Loucy (cell line): ENCODE measurements around the gene NDUFAB1.

Experiments used
- H2AFZ ChIP-seq: fragments of 200-600 bp; sonication (generic); 2 replicates; pipeline ENCODE4 v1.6.0; 2016; ENCODE audit warnings: antibody characterized with exemption, mild to moderate bottlenecking, low read length, moderate library complexity
- H3F3A ChIP-seq: fragments of 200-600 bp; 2 replicates; pipeline ENCODE4 v1.6.0; 2016; ENCODE audit warnings: antibody characterized with exemption, low read depth, mild to moderate bottlenecking
- H3K27me3 ChIP-seq: fragments of 200-600 bp; sonication (generic); 2 replicates; pipeline ENCODE4 v1.6.1; 2014; ENCODE audit warnings: low read length, mild to moderate bottlenecking; ENCODE audit not compliant: insufficient read depth, poor library complexity, severe bottlenecking
- H3K36me3 ChIP-seq: fragments of 200-600 bp; sonication (generic); 2 replicates; pipeline ENCODE4 v1.6.1; 2016; ENCODE audit warnings: low read length; ENCODE audit not compliant: insufficient read depth
- H3K4me1 ChIP-seq: fragments of 200-600 bp; sonication (generic); 2 replicates; pipeline ENCODE4 v1.5.1; 2014; ENCODE audit warnings: low read length, mild to moderate bottlenecking; ENCODE audit not compliant: insufficient read depth, poor library complexity, severe bottlenecking
- H3K4me2 ChIP-seq: fragments of 200-600 bp; sonication (generic); 2 replicates; pipeline ENCODE4 v1.6.0; 2014; ENCODE audit warnings: antibody characterized with exemption, low read length, low read depth, mild to moderate bottlenecking; ENCODE audit not compliant: poor library complexity, severe bottlenecking
- H3K4me3 ChIP-seq: fragments of 200-600 bp; sonication (generic); 2 replicates; pipeline ENCODE4 v1.5.1; 2014; ENCODE audit warnings: low read length, mild to moderate bottlenecking, mixed read lengths; ENCODE audit not compliant: poor library complexity, severe bottlenecking
- H3K79me2 ChIP-seq: fragments of 200-600 bp; sonication (generic); 2 replicates; pipeline ENCODE4 v1.6.1; 2014; ENCODE audit warnings: low read length; ENCODE audit not compliant: insufficient read depth
- H3K9ac ChIP-seq: fragments of 200-600 bp; sonication (generic); 2 replicates; pipeline ENCODE4 v1.6.0; 2014; ENCODE audit warnings: mild to moderate bottlenecking, low read depth, low read length, moderate library complexity; ENCODE audit not compliant: poor library complexity, severe bottlenecking
- H3K9me2 ChIP-seq: fragments of 200-600 bp; sonication (generic); replicated peaks from 2 replicates; pipeline ENCODE4 v1.6.1; 2016; ENCODE audit warnings: low read depth, low read length, mixed read lengths
- H3K9me3 ChIP-seq: fragments of 200-600 bp; sonication (generic); 2 replicates; pipeline ENCODE4 v1.6.1; 2014; ENCODE audit warnings: mild to moderate bottlenecking, antibody characterized with exemption, low read length, low read depth; ENCODE audit not compliant: insufficient read depth
- H4K20me1 ChIP-seq: fragments of 200-600 bp; sonication (generic); 2 replicates; pipeline ENCODE4 v1.6.0; 2014; ENCODE audit warnings: antibody characterized with exemption, low read length, mild to moderate bottlenecking; ENCODE audit not compliant: insufficient read depth, poor library complexity, severe bottlenecking
- EZH2phosphoT487 ChIP-seq: fragments of 200-600 bp; IDR thresholded peaks from 2 replicates; pipeline ENCODE4 v1.6.1; 2018; ENCODE audit warnings: antibody characterized with exemption, mild to moderate bottlenecking, moderate library complexity, borderline replicate concordance
- TF ChIP-seq, protein P1 (sequence below): fragments of 200-600 bp; sonication (generic); conservative IDR thresholded peaks from 2 replicates; pipeline ENCODE4 v1.5.1; 2014; ENCODE audit warnings: mild to moderate bottlenecking, antibody characterized with exemption, low read length

Gene NDUFAB1

DNA sequence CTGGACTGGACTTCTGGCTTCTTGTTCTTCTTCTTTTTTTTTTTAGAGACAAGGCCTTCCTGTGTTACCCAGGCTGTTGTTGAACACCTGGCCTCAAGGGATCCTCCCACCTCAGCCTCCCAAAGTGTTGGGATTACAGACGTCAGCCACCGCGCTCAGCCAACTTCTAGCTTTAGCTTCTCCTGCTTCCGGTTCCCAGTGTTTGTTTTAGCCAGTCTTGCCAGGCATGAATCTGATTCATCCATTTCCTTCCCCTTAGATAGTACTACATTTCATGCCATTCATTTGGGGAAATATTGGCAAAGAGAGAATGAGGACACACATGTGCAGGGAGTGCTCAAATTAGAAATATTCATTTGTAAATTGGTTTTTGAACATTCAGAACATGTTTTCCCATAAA, 12.1 kb upstream of the NDUFAB1 start:
- no peak overlapping the region for H3K4me3 ChIP-seq
- H3K4me2 ChIP-seq = no peak overlapping the region
- no peaks in the 10 kb centered on the region for H3K27me3 ChIP-seq
- H3F3A ChIP-seq = no peaks in the 10 kb centered on the region
- H3K79me2 ChIP-seq = no peaks in the 10 kb centered on the region
- H4K20me1 ChIP-seq = no peaks in the 10 kb centered on the region
- no peaks in the 10 kb centered on the region for H3K9me3 ChIP-seq
- no peak overlapping the region for H2AFZ ChIP-seq
- no peaks in the 10 kb centered on the region for H3K9me2 ChIP-seq
- TF ChIP-seq, protein P1, sequence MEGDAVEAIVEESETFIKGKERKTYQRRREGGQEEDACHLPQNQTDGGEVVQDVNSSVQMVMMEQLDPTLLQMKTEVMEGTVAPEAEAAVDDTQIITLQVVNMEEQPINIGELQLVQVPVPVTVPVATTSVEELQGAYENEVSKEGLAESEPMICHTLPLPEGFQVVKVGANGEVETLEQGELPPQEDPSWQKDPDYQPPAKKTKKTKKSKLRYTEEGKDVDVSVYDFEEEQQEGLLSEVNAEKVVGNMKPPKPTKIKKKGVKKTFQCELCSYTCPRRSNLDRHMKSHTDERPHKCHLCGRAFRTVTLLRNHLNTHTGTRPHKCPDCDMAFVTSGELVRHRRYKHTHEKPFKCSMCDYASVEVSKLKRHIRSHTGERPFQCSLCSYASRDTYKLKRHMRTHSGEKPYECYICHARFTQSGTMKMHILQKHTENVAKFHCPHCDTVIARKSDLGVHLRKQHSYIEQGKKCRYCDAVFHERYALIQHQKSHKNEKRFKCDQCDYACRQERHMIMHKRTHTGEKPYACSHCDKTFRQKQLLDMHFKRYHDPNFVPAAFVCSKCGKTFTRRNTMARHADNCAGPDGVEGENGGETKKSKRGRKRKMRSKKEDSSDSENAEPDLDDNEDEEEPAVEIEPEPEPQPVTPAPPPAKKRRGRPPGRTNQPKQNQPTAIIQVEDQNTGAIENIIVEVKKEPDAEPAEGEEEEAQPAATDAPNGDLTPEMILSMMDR = no peak
- no peak for TF ChIP-seq EZH2phosphoT487
- H3K36me3 ChIP-seq = peaks cover 28% of the 10 kb centered on the region; the same call in 1 of the 2 replicates
- no peaks in the 10 kb centered on the region for H3K4me1 ChIP-seq
- no peak overlapping the region for H3K9ac ChIP-seq

DNA sequence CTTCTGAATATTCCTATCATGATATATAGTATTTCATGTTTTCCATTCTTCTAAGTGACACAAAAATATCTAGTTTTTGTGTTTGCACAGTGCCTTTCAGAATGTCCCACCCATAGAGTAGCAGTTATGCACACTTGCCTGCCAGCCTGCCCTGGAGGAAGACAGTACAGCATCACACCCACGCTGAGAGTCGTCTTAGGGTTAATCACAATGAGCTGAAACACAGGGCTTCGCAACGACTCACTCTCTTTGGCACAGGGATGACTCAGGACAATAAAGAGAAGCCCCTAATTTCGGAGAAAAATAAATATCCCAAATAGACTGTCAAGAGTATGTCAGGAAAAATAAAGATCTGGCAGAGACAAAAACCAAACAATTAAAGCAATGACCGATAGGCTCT, 11.6 kb upstream of the NDUFAB1 start:
- Histone ChIP-seq H3K4me2 (no peak overlapping the region), H3K9ac (no peak overlapping the region), H3K4me1 (no peaks in the 10 kb centered on the region), H3K27me3 (no peaks in the 10 kb centered on the region), H3K36me3 (peaks cover 33% of the 10 kb centered on the region; the same call in 1 of the 2 replicates), H3K9me3 (no peaks in the 10 kb centered on the region), H4K20me1 (no peaks in the 10 kb centered on the region), H3K79me2 (no peaks in the 10 kb centered on the region), H3K9me2 (no peaks in the 10 kb centered on the region), H3K4me3 (no peak overlapping the region), H2AFZ (no peak overlapping the region), H3F3A (no peaks in the 10 kb centered on the region)
- TF ChIP-seq, protein P1 = no peak
- TF ChIP-seq EZH2phosphoT487 = no peak

DNA sequence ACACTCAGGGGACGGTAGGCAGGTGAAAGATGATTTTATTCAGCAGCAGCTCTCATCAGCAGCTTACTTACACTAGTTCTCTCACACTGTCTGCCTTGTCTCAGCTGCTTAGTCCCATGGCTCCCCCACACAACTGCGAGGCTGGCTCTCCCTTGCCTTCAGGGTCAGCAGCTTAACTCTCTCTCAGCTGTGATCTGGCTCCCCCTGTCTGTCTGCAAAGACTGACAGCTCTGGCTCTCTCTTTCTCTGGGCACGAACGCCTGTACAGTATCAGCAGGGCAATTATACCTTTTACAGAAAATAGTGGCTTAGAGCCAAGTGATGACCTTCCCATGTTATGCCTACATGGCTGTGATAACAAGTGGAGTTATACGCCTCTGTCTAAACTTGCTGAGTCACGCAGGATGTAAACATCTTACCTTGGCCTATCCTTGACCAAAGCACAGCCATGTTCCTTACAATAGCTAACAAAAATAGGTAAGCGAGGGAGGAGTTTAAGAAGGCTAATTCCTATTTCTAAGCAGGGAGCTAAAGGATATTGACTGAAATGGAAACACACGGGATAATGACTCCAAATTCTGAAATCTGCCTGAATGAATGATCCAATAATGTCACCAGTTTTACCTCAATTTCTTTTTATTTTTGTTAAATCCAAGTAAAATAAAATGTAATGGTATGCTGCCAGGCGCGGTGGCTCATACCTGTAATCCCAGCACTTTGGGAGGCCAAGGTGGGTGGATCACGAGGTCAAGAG, 1.1 kb upstream of the NDUFAB1 start:
- Histone ChIP-seq H3K4me2 (peak overlapping the region; percentile 72), H4K20me1 (peaks cover 31% of the 10 kb centered on the region), H3K9me3 (no peaks in the 10 kb centered on the region), H3K4me1 (peaks cover 9% of the 10 kb centered on the region), H3K27me3 (no peaks in the 10 kb centered on the region), H2AFZ (peak overlapping the region; percentile 98; the same call in 1 of the 2 replicates), H3F3A (no peaks in the 10 kb centered on the region), H3K4me3 (peak overlapping the region; percentile 96), H3K9me2 (no peaks in the 10 kb centered on the region), H3K36me3 (peaks cover 4% of the 10 kb centered on the region; the same call in 1 of the 2 replicates), H3K9ac (peak overlapping the region; percentile 92), H3K79me2 (peaks cover 36% of the 10 kb centered on the region)
- no peak for TF ChIP-seq EZH2phosphoT487
- TF ChIP-seq, protein P1 = peak; percentile 50
